A549 (cell line): ENCODE results near the gene OPA3. TPM values are rescaled to one million over a fixed set of nuclear protein-coding genes. Genes with fewer than 3 reads are reported as not detected.

ENCODE experiments used
- ATAC-seq, 2 experiments: fragments of 200-7000 bp in 1 of 2; fragments of >200 bp in 1 of 2; cut with Nextera tagmentation in 1 of 2; cut with Tn5 transposase in 1 of 2; 3 replicates each; pipeline versions ENCODE4 v1.8.0 to v1.9.1; 2018 to 2020; ENCODE audit warnings: mild to moderate bottlenecking in 1 of 2, moderate library complexity in 1 of 2
- CTCF ChIA-PET: fragments of 300-600 bp; sonication (Branson Sonifier 250); formaldehyde crosslinking; extraction: SDS; loops from one replicate; lab custom pipeline; 2021; ENCODE audit warnings: antibody characterized with exemption, inconsistent platforms; lab: Yijun Ruan, JAX
- POLR2A ChIA-PET: fragments of 350-600 bp; formaldehyde crosslinking; extraction: SDS; loops from one replicate; lab custom pipeline; 2021; ENCODE audit warnings: antibody characterized with exemption, inconsistent platforms; lab: Yijun Ruan, JAX
- DNase-seq, 2 experiments: peaks; one replicate each; pipeline versions ENCODE4 v3.0.0 to v3.0.0-alpha.2; 2011 to 2016; ENCODE audit warnings: low read depth in 1 of 2, low spot score in 1 of 2
- FAIRE-seq: peaks from 2 replicates; lab custom pipeline; 2011; peaks lifted over from hg19 to GRCh38; lab: Jason Lieb, UNC
- H3K27ac ChIP-seq, 2 experiments: fragments of >200 bp; sonication (Bioruptor Twin); formaldehyde crosslinking; 3 replicates each; pipeline ENCODE4 v1.5.1; 2016 to 2017
- H3K4me1 ChIP-seq: fragments of >200 bp; sonication (Bioruptor Twin); formaldehyde crosslinking; 3 replicates; pipeline ENCODE4 v1.6.1; 2016
- H3K4me2 ChIP-seq: fragments of >200 bp; sonication (Bioruptor Twin); formaldehyde crosslinking; 3 replicates; pipeline ENCODE4 v1.6.1; 2016
- H3K4me3 ChIP-seq: fragments of >200 bp; sonication (Bioruptor Twin); formaldehyde crosslinking; 3 replicates; pipeline ENCODE4 v1.5.1; 2016
- H3K9me3 ChIP-seq: fragments of >200 bp; sonication (Bioruptor Twin); formaldehyde crosslinking; 3 replicates; pipeline ENCODE4 v1.6.1; 2016
- CEBPB ChIP-seq, 2 experiments: fragments of >200 bp in 1 of 2; sonication (Bioruptor Twin) in 1 of 2; formaldehyde crosslinking in 1 of 2; IDR thresholded peaks; 2 replicates each; pipeline ENCODE4 v1.6.1; 2012 to 2016
- CHD4 ChIP-seq: fragments of 200-600 bp; sonication (generic); IDR thresholded peaks from 2 replicates; pipeline ENCODE4 v1.6.1; 2016; ENCODE audit warnings: antibody characterized with exemption, mild to moderate bottlenecking, borderline replicate concordance
- EP300 ChIP-seq, 2 experiments: fragments of >200 bp; sonication (Bioruptor Twin); formaldehyde crosslinking; IDR thresholded peaks; 2 replicates in 1 of 2; 3 replicates in 1 of 2; pipeline ENCODE4 v1.6.1; 2016 to 2017
- FOSB ChIP-seq: fragments of 250-450 bp; sonication (Bioruptor Pico); IDR thresholded peaks from 2 replicates; pipeline ENCODE4 v1.5.0; 2020; ENCODE audit warnings: mild to moderate bottlenecking, moderate library complexity
- FOSL2 ChIP-seq, 2 experiments: fragments of 450-650 bp in 1 of 2; fragments of >200 bp in 1 of 2; sonication (Bioruptor Twin) in 1 of 2; formaldehyde crosslinking; IDR thresholded peaks; 2 replicates each; pipeline versions ENCODE4 v1.5.0 to v1.6.1; 2016 to 2020; ENCODE audit warnings: mild to moderate bottlenecking in 1 of 2, moderate library complexity in 1 of 2
- GATA3 ChIP-seq: IDR thresholded peaks from 2 replicates; pipeline ENCODE4 v1.6.1; 2012; ENCODE audit warnings: borderline replicate concordance
- HDAC2 ChIP-seq: fragments of 200-600 bp; sonication (generic); IDR thresholded peaks from 2 replicates; pipeline ENCODE4 v1.6.1; 2016
- HEYL ChIP-seq: fragments of 250-450 bp; sonication (Bioruptor Pico); IDR thresholded peaks from 2 replicates; pipeline ENCODE4 v1.8.0; 2021; ENCODE audit warnings: mild to moderate bottlenecking, moderate library complexity
- HOXA7 ChIP-seq: fragments of 250-450 bp; sonication (Bioruptor Pico); IDR thresholded peaks from 2 replicates; pipeline ENCODE4 v1.5.0; 2020; ENCODE audit warnings: mild to moderate bottlenecking, moderate library complexity
- HOXB13 ChIP-seq: fragments of 250-450 bp; sonication (Bioruptor Pico); IDR thresholded peaks from 2 replicates; pipeline ENCODE4 v1.5.0; 2020; ENCODE audit warnings: low read depth, mild to moderate bottlenecking, moderate library complexity
- HOXB5 ChIP-seq: fragments of 250-450 bp; sonication (Bioruptor Pico); IDR thresholded peaks from 2 replicates; pipeline ENCODE4 v1.5.0; 2020; ENCODE audit warnings: mild to moderate bottlenecking, moderate library complexity
- JUN ChIP-seq, 2 experiments: fragments of >200 bp; sonication (Bioruptor Twin); formaldehyde crosslinking; IDR thresholded peaks; 2 replicates in 1 of 2; 3 replicates in 1 of 2; pipeline ENCODE4 v1.6.1; 2016 to 2017
- KDM5A ChIP-seq: fragments of 200-600 bp; sonication (generic); IDR thresholded peaks from 2 replicates; pipeline ENCODE4 v1.6.1; 2016; ENCODE audit warnings: antibody characterized with exemption, mild to moderate bottlenecking
- MAZ ChIP-seq: fragments of 150-350 bp; IDR thresholded peaks from 2 replicates; pipeline ENCODE4 v1.6.1; 2014; ENCODE audit warnings: antibody characterized with exemption, low read depth, low read length, borderline replicate concordance
- NFE2L2 ChIP-seq: fragments of 150-350 bp; conservative IDR thresholded peaks from 2 replicates; pipeline ENCODE4 v1.6.1; 2014; ENCODE audit warnings: low read length
- NR3C1 ChIP-seq: fragments of >200 bp; sonication (Bioruptor Twin); formaldehyde crosslinking; IDR thresholded peaks from 3 replicates; pipeline ENCODE4 v1.6.1; 2017
- POLR2A ChIP-seq: IDR thresholded peaks from 2 replicates; pipeline ENCODE4 v1.6.1; 2012; ENCODE audit warnings: mild to moderate bottlenecking, low read length
- POLR2AphosphoS2 ChIP-seq: conservative IDR thresholded peaks from 2 replicates; pipeline ENCODE4 v1.6.1; 2012; ENCODE audit warnings: low read length, improper control_type of control experiment, inconsistent platforms
- SMC3 ChIP-seq: fragments of >200 bp; sonication (Bioruptor Twin); formaldehyde crosslinking; IDR thresholded peaks from 3 replicates; pipeline ENCODE4 v1.6.1; 2018; ENCODE audit warnings: inconsistent platforms
- WGBS: methylation state at CpG from one replicate; pipeline ENCODE4 v1.1.6; 2017; ENCODE audit errors: missing lambda C conversion rate; 5-methylcytosine and 5-hydroxymethylcytosine counted together
- polyA plus RNA-seq, 4 experiments: library from polyadenylated mRNA; depleted of rRNA in 3 of 4; stranded (reverse); fragments of >200 nt; fragmentation: RNase III in 1 of 4; extraction: RNeasy Plus Mini Kit Qiagen cat#74134 plus additional on column Dnase treatment in 1 of 4; gene quantifications; 2 replicates in 3 of 4; 3 replicates in 1 of 4; pipeline ENCODE4 v1.2.3, GENCODE V29; 2011 to 2017
- TF ChIP-seq, protein P1 (sequence below): fragments of >200 bp; sonication (Bioruptor Twin); formaldehyde crosslinking; IDR thresholded peaks from 3 replicates; pipeline ENCODE4 v1.5.1; 2016
- TF ChIP-seq, protein P2 (sequence below): fragments of 150-350 bp; IDR thresholded peaks from 2 replicates; pipeline ENCODE4 v1.6.1; 2014; ENCODE audit warnings: low read depth, mild to moderate bottlenecking, low read length
- TF ChIP-seq, protein P3 (sequence below): IDR thresholded peaks from 2 replicates; pipeline ENCODE4 v1.6.1; 2012
- TF ChIP-seq, protein P4 (sequence below): fragments of 250-450 bp; sonication (Bioruptor Pico); IDR thresholded peaks from 2 replicates; pipeline ENCODE4 v1.5.0; 2021; ENCODE audit warnings: mild to moderate bottlenecking, moderate library complexity, borderline replicate concordance

OPA3 gene
- polyA plus RNA-seq, 2 of the 4 experiments (the other 2 are of a cell fraction), result 15.6 to 21.8 TPM

DNA sequence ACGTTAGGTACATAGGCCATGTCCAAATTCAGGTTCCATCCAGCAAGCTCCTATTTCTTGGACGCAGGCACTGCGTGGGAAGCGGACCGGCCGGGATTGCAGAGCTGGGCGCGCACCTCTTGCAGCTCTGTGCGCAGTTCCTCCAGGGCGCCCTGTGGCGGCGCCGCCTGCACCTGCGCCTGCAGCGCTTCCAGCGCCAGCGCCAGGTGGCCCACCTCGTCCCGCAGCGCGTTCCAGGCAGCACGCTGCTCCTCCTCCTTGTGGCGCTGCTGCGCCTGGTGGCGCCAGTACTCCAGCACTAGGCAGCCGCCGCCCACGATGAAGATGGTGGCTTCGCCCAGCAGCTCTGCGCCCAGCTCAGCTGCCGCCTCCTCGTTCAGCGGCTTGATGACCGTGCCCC is 31.1 kb downstream of the OPA3 start:
- POLR2A ChIA-PET, result no interaction called here
- CTCF ChIA-PET, result interaction anchor here (1.0 to 2.3 kb wide), 7 partner anchors 16 to 89 kb away, joined by 3 to 15 read pairs (median 4); no protein-coding TSS in a partner anchor
- ATAC-seq, result no peak

DNA sequence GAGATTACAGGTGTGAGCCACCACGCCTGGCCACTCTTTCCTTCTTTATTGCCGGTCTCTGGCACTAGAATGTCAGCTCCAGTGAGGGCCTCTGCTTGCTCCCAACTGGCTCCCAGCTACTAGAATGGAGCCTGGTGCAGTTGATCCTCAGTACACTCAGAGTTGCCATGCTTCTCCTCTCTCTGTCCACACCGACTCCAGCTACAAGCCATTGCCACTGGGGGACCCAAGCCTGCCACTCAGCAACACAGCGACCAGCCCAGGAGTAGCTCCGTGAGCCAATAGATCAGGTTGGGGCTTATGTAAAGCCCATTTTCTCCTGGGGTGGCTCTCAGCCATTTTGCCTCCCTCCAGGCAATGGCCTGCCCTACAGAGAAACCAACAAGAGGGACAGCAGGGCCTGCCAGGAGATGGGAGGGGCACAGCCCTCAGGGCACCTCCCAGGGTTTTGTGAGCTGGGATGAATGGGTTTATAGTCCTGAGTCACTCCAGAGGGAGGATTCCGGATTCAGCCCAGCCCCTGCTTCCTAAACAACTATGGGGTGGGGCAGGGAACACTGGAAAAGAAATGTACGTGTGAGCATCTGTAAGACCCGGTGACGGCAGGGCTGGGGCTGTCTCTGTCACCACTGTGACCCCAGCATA is 36.5 kb downstream of the OPA3 start:
- TF ChIP-seq JUN (IDR thresholded peaks at IDR 0.05), result no peak
- no peak for TF ChIP-seq EP300 (IDR thresholded peaks at IDR 0.05)
- TF ChIP-seq FOSL2 (IDR thresholded peaks at IDR 0.05), result no peak
- TF ChIP-seq FOSL2 (CRISPR knock-in tag; IDR thresholded peaks at IDR 0.05), result peak; percentile 61
- TF ChIP-seq, protein P1, sequence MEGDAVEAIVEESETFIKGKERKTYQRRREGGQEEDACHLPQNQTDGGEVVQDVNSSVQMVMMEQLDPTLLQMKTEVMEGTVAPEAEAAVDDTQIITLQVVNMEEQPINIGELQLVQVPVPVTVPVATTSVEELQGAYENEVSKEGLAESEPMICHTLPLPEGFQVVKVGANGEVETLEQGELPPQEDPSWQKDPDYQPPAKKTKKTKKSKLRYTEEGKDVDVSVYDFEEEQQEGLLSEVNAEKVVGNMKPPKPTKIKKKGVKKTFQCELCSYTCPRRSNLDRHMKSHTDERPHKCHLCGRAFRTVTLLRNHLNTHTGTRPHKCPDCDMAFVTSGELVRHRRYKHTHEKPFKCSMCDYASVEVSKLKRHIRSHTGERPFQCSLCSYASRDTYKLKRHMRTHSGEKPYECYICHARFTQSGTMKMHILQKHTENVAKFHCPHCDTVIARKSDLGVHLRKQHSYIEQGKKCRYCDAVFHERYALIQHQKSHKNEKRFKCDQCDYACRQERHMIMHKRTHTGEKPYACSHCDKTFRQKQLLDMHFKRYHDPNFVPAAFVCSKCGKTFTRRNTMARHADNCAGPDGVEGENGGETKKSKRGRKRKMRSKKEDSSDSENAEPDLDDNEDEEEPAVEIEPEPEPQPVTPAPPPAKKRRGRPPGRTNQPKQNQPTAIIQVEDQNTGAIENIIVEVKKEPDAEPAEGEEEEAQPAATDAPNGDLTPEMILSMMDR, result no peak
- no peak for TF ChIP-seq CHD4
- TF ChIP-seq, protein P2, sequence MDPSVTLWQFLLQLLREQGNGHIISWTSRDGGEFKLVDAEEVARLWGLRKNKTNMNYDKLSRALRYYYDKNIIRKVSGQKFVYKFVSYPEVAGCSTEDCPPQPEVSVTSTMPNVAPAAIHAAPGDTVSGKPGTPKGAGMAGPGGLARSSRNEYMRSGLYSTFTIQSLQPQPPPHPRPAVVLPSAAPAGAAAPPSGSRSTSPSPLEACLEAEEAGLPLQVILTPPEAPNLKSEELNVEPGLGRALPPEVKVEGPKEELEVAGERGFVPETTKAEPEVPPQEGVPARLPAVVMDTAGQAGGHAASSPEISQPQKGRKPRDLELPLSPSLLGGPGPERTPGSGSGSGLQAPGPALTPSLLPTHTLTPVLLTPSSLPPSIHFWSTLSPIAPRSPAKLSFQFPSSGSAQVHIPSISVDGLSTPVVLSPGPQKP, result no peak
- TF ChIP-seq, protein P3, sequence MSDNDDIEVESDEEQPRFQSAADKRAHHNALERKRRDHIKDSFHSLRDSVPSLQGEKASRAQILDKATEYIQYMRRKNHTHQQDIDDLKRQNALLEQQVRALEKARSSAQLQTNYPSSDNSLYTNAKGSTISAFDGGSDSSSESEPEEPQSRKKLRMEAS, result peak; percentile 52
- no peak for TF ChIP-seq POLR2AphosphoS2
- no peak for TF ChIP-seq CEBPB (IDR thresholded peaks at IDR 0.05)
- TF ChIP-seq SMC3, result no peak
- TF ChIP-seq NR3C1, result no peak
- TF ChIP-seq HOXB13 (CRISPR knock-in tag), result no peak
- no peak for TF ChIP-seq HDAC2
- no peak for TF ChIP-seq HOXB5
- TF ChIP-seq GATA3, result no peak
- TF ChIP-seq NFE2L2, result no peak
- TF ChIP-seq HEYL (CRISPR knock-in tag), result no peak
- TF ChIP-seq, protein P4, sequence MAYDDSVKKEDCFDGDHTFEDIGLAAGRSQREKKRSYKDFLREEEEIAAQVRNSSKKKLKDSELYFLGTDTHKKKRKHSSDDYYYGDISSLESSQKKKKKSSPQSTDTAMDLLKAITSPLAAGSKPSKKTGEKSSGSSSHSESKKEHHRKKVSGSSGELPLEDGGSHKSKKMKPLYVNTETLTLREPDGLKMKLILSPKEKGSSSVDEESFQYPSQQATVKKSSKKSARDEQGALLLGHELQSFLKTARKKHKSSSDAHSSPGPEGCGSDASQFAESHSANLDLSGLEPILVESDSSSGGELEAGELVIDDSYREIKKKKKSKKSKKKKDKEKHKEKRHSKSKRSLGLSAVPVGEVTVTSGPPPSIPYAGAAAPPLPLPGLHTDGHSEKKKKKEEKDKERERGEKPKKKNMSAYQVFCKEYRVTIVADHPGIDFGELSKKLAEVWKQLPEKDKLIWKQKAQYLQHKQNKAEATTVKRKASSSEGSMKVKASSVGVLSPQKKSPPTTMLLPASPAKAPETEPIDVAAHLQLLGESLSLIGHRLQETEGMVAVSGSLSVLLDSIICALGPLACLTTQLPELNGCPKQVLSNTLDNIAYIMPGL (CRISPR knock-in tag), result no peak
- ATAC-seq (peak; percentile 92 to 93), FAIRE-seq (peak; percentile 80), DNase-seq (peak; percentile 91 to 93)
- ChIA-PET POLR2A (interaction anchor here (0.8 to 1.3 kb wide), 3 partner anchors 10 to 95 kb away, joined by 3 to 5 read pairs (median 4); no protein-coding TSS in a partner anchor), CTCF (interaction anchor here (1.0 to 4.6 kb wide), 12 partner anchors 10 to 95 kb away, joined by 3 to 28 read pairs (median 4); no protein-coding TSS in a partner anchor)
- Histone ChIP-seq H3K4me2 (peak overlapping the region; percentile 50), H3K4me1 (peaks cover 16% of the 10 kb centered on the region), H3K4me3 (no peak overlapping the region), H3K27ac (peak overlapping the region; percentile 68 to 84), H3K9me3 (no peaks in the 10 kb centered on the region)
- 44% methylated on average over 9 of the region's 9 CpGs for WGBS

More for the DNA sequence above, 31.1 kb downstream of the OPA3 start:
- no peak for DNase-seq
- Histone ChIP-seq H3K4me2 (no peak overlapping the region), H3K4me1 (peaks cover 7% of the 10 kb centered on the region), H3K9me3 (no peaks in the 10 kb centered on the region), H3K27ac (no peak overlapping the region), H3K4me3 (no peak overlapping the region)
- no peak for TF ChIP-seq MAZ
- TF ChIP-seq HOXA7 (CRISPR knock-in tag), result no peak
- no peak for TF ChIP-seq FOSB (CRISPR knock-in tag)
- no peak for TF ChIP-seq POLR2A
- no peak for TF ChIP-seq HOXB5
- TF ChIP-seq, protein P2, result no peak
- TF ChIP-seq HEYL (CRISPR knock-in tag), result no peak
- no peak for TF ChIP-seq KDM5A
- no peak for TF ChIP-seq POLR2AphosphoS2
- FAIRE-seq, result no peak
- 95% methylated on average over 34 of the region's 34 CpGs for WGBS
